GM21786 (cell line): ENCODE measurements around the gene ARHGEF26.

Source experiments
- ATAC-seq: cut with Tn5 transposase; IDR thresholded peaks from one replicate; pipeline ENCODE4 v1.9.1; 2021; ENCODE audit not compliant: unreplicated experiment

ARHGEF26 gene

DNA sequence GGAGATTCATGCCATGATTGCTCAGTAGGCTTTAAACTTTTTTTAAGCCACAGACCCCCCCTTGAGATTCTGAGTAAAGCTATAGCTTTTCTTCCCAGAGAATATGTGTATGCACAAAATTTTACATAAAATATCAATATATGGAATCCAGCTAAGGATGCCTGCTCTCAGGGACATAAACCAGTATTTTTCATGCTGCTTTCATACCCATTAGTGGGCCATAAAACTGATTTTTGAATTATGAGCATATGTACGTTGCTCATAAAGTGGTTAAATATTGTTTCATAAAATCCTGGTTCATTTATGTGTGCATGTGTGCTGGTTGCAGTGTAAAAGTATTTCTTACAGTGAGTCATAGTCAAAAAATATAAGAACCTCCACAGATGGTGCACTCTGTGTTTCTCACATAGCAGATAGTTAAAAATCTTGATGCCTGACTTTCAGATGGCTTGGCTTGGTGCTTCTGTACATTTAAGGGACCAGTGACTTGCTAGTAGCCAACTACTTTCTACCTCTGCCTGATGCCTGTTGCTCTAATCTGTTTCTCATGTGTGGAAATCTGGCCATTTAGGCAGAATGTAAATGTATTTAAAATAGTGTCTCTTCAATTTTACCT, 71.9 kb downstream of the ARHGEF26 start:
- ATAC-seq: no peak

DNA sequence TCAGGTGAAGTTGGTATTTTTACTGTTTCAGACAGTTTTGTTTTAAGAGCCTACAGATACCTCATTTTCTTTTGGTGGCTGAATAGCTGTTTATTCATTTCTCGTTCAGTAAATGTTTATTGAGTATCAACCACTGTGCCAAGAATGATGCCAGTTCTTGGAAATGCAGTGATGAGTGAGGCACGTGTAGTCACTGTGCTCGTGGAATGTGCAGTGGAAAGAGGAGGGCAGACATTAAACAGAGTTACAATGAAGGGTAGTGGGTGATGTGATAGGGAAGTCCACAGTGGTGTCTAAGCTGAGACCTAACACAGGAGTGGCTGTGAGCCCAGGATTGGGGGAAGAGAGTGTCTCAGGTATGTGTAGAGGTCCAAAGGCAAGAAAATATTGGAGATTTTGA, 73.7 kb downstream of the ARHGEF26 start:
- ATAC-seq: no peak

DNA sequence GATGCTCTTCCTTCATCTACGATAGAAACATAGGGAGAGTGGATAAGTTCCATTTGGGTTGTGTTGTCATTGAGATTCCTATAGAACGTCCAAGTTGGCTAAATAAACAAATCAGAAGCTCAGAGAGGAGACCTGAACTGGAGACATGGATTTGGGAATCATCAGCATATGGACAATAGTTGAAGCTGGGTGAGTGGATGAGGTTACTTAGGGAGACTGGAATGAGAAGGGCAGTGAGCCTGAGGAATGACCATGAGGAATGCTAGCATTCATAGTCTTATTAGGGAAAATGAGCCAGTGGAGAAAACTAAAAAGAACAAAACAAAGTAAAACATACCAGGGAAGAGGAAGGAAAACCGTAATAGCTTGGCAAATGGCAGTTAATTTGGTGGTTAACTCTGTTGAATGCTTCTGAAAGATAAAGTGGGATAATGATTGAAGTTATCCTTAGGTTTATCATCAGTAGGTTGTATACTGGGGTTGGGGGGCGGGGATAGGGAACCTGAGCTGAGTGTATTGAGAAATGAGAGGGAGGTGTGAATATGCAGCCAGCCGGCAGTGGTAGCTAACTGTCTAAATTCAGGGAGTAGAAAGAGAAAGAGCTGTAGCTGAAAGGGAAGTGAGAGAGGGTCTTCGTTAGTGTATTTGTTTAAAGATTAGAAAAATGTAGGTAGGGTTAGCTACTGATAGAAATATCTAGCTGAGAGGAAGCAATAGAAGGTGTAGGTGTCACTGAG, 74.6 kb downstream of the ARHGEF26 start:
- no peak for ATAC-seq

- ATAC-seq: no peak
Observed at GRCh38 chr3:154197751-154198150, 76.6 kb downstream of the ARHGEF26 start.

DNA sequence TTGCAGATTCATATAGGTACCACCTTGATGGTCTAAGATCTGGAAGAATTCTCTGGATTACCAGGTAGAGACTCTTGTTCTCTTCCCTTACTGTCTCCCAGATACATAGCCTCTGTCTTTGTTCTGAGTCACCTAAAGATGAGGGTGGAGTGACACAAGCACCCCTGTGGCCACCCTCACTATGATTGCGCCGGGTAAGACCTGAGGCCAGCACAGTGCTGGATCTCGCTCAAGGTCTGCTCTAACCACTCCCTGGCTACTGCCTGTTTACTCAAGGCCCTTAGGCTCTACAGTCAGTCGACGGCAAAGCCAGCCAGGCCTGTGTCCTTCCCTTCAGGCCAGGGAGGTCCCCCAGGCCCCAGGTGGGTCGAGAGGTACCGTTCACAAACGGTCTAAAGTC, 88.3 kb downstream of the ARHGEF26 start:
- no peak for ATAC-seq

DNA sequence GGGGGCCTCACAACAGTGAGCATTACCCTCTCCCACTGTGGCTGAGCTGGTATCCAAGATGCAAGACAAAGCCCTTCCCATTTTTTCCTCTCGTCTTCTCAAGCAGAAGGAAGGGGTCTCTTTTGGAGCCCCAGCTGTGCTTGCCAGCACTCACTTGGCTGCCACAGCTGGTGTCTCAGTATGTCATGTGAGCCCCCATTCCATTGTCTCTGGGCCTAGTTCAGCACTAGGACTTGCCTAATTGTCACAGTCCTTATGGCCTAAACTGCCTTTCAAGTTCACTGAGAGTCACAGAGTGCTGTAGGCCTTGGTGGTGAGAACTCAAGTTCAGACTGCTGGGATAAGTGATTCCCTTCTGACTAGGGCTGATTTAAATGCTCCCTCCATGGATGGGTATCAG, 89.8 kb downstream of the ARHGEF26 start:
- ATAC-seq: no peak

GRCh38 chr3:154214306-154214705, 93.1 kb downstream of the ARHGEF26 start:
- ATAC-seq: no peak

- ATAC-seq: no peak
Observed at GRCh38 chr3:154217671-154218070, 96.5 kb downstream of the ARHGEF26 start.

GRCh38 chr3:154218728-154219127, 97.5 kb downstream of the ARHGEF26 start:
- ATAC-seq: no peak

DNA sequence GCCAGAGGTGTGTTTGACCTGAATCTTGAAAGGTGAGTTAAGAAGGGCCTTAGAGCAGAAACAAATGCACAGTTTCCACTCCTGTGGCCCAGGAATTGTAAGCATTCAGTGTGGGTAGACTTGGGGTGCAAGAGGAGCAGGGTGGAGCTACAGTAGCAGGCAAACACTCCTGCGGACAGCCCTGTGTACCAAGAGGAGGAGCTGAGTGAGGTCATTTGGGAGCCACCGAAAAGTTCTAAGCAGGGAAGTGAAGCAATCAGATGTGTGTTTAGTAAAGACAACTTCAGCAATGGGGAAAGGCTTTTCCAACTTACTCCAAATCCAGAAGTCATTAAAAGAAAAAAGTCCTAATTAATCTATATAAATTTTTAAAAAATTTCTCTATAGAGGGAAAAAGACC, 99.3 kb downstream of the ARHGEF26 start:
- no peak for ATAC-seq

DNA sequence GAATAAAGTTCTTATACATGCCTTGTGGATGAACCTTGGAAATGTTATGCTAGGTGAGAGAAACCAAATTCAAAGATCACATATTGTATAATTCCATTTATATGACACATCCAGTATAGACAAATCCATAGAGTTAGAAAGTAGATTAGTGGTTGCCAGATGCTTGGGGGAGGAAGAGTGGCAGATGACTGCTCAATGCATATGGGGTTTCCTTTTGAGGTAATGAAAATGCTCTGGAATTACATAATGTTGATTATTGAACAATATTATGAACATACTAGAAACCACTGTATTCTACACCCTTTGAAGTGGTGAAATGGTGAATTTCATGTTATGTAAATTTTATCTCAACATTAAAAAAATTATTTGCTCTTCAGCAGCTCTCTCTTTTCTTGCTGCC, 102.3 kb downstream of the ARHGEF26 start:
- ATAC-seq: no peak

DNA sequence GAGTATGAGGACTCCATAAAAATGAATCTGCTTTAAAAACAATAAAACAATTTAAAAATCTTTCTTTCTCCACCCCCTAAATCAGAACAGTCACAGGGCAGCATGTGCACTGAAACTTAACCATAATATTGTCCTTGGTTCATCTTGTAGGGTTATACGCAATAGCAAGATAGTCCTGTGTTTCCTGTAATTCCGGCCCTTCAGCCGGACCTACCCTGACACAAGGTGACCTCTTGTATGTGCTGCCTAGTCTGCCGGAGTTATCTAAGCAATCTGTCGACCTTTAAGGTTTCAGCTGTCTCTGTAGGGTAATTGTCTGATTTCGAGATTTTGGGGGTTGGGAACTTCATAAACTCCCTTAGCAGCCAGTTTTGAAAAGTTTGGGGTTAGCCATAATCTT, 103.2 kb downstream of the ARHGEF26 start:
- ATAC-seq: no peak

DNA sequence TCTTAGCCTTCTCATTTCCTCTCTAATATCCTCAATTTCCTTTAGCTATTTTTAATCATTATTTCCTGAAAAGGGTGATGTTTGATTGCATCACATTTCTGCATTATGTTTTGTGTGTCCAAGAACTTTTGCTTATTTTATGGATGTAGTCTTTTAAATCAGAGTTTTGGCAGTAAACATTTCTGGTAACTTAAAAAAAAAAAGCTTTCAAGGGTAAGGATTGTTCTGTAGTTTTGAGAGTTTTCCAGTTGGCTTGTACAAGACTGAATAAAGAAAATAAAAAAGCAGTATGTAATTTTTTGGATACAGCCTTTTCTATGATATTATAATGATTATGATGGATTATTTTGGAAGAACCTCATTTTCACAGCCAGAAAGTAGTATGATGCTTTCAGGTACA, 103.7 kb downstream of the ARHGEF26 start:
- no peak for ATAC-seq

DNA sequence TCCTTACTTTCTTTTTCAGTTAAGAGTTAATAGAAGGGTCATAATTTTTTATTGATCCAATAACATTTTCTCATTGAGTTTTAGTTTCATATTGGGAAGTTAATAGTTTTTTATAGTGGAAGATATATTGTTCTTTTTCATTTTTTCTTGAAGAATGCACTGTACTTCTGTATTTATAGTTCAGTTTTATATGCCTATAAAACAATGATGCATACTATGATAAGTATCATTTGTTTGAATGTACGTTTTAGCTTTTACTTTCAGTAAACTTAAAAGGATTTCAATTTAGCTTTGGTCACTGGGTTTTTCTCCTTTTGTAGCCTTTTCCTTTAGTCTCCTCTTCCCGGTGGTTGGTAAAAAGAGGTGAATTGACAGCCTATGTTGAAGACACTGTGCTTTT, 104.3 kb downstream of the ARHGEF26 start:
- ATAC-seq: no peak

DNA sequence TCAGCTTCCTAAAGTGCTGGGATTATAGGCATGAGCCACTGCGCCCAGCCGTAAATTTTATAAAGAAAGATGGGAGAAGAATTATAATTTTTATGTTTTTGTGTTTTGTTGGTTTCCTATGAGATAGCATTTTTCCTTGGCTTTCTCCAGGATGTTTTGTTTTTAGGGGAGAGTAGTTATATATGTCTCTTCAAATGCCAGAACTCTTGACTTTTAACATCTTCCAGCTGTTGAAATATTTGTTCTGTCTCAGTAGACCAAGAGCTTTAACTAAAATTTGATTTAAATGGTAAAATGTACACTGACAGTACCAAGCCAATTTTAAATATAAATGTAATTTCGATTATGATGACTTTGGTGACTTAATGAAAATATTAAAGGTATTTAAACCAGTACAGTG, 106.3 kb downstream of the ARHGEF26 start:
- no peak for ATAC-seq

DNA sequence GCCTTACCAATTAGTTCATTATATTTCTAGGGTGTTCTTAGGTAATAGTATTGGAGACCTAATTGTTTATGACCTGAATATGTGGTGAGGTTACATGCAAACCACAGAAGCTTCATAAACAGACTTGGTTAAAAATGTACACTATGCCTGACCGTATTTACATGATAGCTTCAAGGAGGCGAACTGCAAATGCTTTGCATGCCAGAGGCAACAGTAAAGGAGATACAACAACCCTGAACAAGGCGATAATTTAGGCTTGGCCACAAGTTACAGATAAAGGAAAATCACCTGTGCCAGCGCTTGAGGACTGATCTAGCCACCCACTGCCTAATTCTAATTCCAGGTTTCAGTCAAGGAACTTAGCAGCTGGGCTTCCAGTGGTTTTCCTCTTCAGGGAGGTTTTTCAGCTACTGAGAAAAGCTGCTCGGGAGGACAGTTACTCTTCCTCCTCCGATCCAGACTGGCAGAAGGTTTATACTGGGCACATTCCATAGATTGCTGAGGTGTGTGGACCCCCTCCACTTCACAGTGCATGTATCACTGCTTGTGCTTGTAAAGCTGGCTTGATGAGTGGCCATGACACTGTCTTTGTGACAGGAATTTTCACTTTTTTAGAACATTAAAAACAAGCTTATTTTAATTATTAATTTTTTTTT, 107.5 kb downstream of the ARHGEF26 start:
- ATAC-seq: no peak

GRCh38 chr3:154229217-154229590, 108.0 kb downstream of the ARHGEF26 start:
- no peak for ATAC-seq

DNA sequence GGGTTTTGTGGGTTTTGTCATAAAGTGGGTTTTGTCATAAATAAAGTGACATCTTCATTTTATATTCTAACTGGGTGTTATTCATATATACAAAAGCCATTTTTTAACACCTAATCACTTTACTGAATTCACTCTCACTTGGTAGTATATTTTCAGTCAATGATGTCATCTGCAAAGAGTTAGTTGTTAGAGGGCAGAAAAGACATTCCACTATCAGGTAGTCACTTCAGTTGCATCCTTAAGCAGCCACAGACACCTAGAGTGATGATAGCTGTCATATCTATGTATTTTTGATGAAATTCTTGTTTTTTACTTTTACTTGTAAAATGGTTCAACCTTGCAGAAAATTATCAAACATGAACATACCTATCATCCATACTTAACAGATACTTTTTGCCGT, 114.1 kb downstream of the ARHGEF26 start:
- no peak for ATAC-seq

- ATAC-seq: no peak
Observed at GRCh38 chr3:154236331-154236730, 115.1 kb downstream of the ARHGEF26 start.

DNA sequence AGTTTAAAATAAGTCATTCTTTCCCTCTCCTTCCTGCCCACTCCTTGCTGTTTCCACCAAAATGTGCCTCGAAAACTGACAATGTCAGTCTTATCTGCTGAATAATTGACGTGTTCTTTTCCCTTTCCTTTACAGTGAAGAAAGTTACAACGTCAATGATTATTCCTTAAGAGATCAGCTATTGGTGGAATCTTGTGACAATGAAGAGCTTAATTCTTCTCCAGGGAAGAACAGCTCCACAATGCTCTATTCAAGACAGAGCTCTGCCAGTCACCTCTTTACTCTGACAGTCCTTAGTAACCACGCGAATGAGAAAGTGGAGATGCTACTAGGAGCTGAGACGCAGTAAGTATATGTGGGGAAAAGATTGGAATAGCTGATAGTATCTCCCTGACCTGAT, 119.0 kb downstream of the ARHGEF26 start:
- ATAC-seq: no peak

DNA sequence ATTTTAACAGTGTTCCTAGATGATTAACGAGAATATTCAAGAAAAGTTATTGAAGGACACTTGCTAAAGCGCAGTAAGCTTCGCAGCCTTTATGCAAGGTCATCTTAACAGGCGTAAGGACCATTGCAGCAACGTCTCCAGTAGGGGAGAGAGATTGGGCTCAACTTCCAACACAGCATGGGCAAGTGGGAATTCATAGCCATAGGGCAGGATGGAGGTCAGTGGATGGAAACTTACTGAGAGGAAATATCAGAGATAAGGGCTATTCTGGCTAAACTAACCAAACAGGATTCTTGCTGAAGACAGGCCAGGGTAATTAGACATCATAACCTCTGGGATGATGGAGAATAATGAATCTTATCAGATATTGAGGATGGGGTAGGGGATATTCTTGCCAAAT, 120.3 kb downstream of the ARHGEF26 start:
- no peak for ATAC-seq

DNA sequence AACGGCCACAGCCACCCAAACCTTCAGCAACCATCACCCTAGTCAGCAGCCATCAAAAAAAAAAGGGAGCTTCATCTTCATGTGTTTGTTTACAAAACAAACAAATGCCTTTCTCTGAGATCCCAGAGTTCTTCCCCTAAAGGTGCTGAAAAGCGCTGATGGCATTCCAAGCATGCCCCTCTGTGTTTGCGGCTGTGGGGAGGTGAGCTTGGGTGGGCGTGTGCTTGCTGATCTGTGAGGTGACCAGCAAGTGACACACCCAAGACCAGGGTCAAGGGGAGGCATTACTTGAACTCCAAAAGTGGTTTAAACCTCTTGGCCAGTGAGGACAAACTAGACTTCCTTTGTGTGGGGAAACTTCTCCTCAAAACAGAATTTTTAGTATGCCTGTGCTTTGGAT, 121.6 kb downstream of the ARHGEF26 start:
- no peak for ATAC-seq
